ENCODE measurements around the gene SOCS7.

- no peak for TF ChIP-seq EZH2 (IDR thresholded peaks at IDR 0.05; ENCODE audit: low read length, missing control alignments)
- TF ChIP-seq CTCF (conservative IDR thresholded peaks at IDR 0.05 in 1 of 2, IDR thresholded peaks at IDR 0.05 in 1 of 2; ENCODE audit: low read depth in 1 of 2, low read length in 2 of 2) = no peak
Observed at GRCh38 chr17:38431346-38432145, 79.9 kb downstream of the SOCS7 start.
